ENCODE data around the gene FKRP. TPM values are rescaled to one million over a fixed set of nuclear protein-coding genes. Genes with fewer than 3 reads are reported as not detected.
"Not testable (repeated sequence)": the region's sequence is repeated elsewhere in the genome, so short reads cannot be mapped to it uniquely, and the experiment has no call there.

Gene FKRP
- total RNA-seq, 1 donor from 2014 or later, result 6.6 TPM

GRCh38 chr19:46755853-46756543 is 10.1 kb downstream of the FKRP start:
- DNase-seq (ENCODE audit: low spot score) (no peak), ATAC-seq (no peak)

- no peak for DNase-seq (ENCODE audit: low spot score)
These were observed 10.7 kb downstream of the FKRP start for GRCh38 chr19:46756544-46756888.

GRCh38 chr19:46759206-46759605 is 13.3 kb downstream of the FKRP start:
- no peak for ATAC-seq
- DNase-seq (ENCODE audit: low spot score), result no peak

More at GRCh38 chr19:46756544-46756888, 10.7 kb downstream of the FKRP start:
- no peak for ATAC-seq

- ATAC-seq (no peak), DNase-seq (ENCODE audit: low spot score) (no peak)
These were observed 14.0 kb downstream of the FKRP start for GRCh38 chr19:46759817-46760333.

GRCh38 chr19:46760363-46760762 is 14.5 kb downstream of the FKRP start:
- ATAC-seq (no peak), DNase-seq (ENCODE audit: low spot score) (no peak)

DNA sequence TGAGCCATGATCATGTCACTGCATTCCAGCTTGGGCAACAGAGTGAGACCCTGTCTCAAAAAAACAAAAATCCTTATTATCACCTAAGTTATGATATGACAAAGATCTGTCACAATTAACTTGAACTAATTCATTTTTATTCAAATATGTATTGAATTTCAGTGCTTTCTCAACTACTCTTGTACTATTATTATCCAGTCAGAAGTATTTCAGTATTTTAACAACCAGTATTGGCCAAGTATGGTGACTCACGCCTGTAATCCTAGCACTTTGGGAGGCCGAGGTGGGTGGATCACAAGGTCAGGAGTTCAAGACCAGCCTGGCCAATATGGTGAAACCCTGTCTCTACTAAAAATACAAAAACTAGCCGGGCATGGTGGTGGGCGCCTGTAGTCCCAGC is 15.0 kb downstream of the FKRP start:
- DNase-seq (ENCODE audit: low spot score); ATAC-seq: not testable (repeated sequence)

DNA sequence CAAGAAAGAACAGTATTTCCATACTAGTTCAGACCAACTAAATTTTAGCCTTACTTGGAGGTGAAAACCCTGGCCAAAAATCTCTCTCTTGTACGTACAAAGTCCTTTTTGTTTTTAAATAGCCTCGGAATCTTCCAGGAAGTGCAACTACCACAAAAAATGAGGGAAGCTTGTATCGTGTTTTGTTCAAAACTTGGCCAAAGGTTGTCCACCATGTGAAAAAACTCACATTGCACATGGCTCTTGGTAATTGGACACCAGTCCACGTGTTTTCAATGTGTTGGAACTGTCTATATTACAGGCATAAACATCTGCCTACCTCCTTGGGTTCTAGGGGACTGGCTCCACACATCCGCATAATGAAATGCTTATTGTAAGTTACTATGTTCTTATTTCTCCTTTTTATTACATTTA is 15.6 kb downstream of the FKRP start:
- ATAC-seq (no peak), DNase-seq (ENCODE audit: low spot score) (no peak)

- no peak for DNase-seq (ENCODE audit: low spot score)
- ATAC-seq, result no peak
These were observed 16.5 kb downstream of the FKRP start for GRCh38 chr19:46762245-46762890.

GRCh38 chr19:46764817-46765291 is 19.0 kb downstream of the FKRP start:
- DNase-seq (ENCODE audit: low spot score) (no peak), ATAC-seq (peak; percentile 65)

- DNase-seq (ENCODE audit: low spot score) (no peak), ATAC-seq (peak; percentile 59)
These were observed 20.9 kb downstream of the FKRP start for GRCh38 chr19:46766569-46767317.

- ATAC-seq; DNase-seq (ENCODE audit: low spot score): not testable (repeated sequence)
These were observed 22.9 kb downstream of the FKRP start for GRCh38 chr19:46768746-46769145.

GRCh38 chr19:46772170-46773017 is 26.5 kb downstream of the FKRP start:
- DNase-seq (ENCODE audit: low spot score), result no peak

GRCh38 chr19:46773018-46773399 is 27.2 kb downstream of the FKRP start:
- ATAC-seq (no peak), DNase-seq (ENCODE audit: low spot score) (no peak)

More at GRCh38 chr19:46772170-46773017, 26.5 kb downstream of the FKRP start:
- no peak for ATAC-seq

DNA sequence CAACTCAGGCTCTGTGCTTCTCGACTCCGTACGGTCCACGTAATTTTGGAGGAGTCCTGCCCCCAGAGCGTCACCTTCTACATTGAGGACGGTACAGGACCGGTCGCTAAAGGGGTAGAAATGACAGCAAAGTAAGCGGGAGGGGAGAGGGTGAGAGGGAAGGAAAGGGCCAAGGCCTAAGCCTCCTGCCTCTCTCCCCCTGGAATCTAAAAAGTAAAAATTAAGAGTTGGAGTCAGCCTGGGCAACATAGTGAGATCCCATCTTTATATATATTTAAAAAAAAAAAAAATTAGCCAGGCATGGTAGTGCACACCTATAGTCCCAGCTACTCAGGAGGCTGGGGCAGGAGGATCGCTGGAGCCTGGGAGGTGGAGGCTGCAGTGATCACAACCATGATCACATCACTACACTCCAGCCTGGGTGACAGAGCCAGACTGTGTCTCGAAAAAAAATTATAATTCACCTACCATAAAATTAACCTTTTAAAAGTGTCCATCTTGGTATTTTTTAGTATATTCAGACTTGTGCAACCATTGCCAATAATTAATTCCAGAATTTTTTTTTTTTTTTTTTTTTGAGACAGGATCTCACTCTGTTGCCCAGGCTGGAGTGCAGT is 29.9 kb downstream of the FKRP start:
- DNase-seq (ENCODE audit: low spot score), result no peak
- ATAC-seq, result no peak

GRCh38 chr19:46776927-46777911 is 31.4 kb downstream of the FKRP start:
- DNase-seq (ENCODE audit: low spot score), result no peak
- ATAC-seq, result no peak

- ATAC-seq, result peak; percentile 16
- not testable (repeated sequence) for DNase-seq (ENCODE audit: low spot score)
These were observed 32.2 kb downstream of the FKRP start for GRCh38 chr19:46777956-46778645.

DNA sequence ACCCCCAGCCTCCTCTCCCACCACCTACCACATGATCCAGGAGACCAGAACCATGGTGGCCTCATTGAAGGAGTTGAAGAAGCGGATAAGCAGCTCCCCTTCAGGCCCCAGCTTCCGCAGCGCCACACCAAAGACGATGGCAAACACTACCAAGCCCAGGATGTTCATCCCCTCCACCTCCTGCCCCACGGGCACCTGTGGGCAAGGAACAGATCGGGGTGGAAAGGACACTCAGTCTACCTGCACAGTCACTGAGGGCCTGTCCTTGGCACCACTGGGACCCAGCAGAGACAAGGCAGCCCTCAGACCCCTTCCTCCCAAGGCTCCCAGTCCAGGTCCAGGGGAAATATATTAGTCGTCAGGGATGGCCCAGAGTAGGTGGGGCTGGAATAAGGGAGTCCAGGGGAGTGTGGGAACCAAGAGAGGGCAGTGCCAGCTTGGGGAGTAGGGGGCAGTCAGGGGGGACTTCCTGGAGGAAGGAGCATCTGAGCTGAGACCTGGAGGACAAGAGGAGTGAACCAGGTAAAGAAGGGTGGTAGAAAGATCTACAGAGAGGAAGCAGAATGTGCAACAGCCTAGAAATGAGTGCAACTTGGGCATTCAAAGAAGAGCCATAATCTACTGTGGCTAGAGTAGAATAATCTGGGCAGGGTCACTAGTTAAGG is 36.6 kb downstream of the FKRP start:
- ATAC-seq (no peak), DNase-seq (ENCODE audit: low spot score) (no peak)

- DNase-seq (ENCODE audit: low spot score) (no peak), ATAC-seq (no peak)
These were observed 37.8 kb downstream of the FKRP start for GRCh38 chr19:46783670-46784069.
